H9 (cell line): ENCODE results near the gene ARL13A. TPM values are rescaled to one million over a fixed set of nuclear protein-coding genes. Genes with fewer than 3 reads are reported as not detected.

Source experiments
- DNase-seq: peaks from one replicate; pipeline ENCODE4 v3.0.0-alpha.2; 2017
- H2AFZ ChIP-seq: one replicate; pipeline ENCODE4 v1.6.1; 2013; ENCODE audit warnings: mild to moderate bottlenecking, low read length, control low read depth, moderate library complexity
- H2AK5ac ChIP-seq: 2 replicates; pipeline ENCODE4 v1.6.1; 2013; ENCODE audit warnings: low read length, control low read depth, mixed read lengths; ENCODE audit not compliant: insufficient read length
- H2BK120ac ChIP-seq: one replicate; pipeline ENCODE4 v1.6.1; 2013; ENCODE audit warnings: low read depth, mild to moderate bottlenecking, low read length, control low read depth, inconsistent platforms; ENCODE audit not compliant: poor library complexity, severe bottlenecking
- H2BK12ac ChIP-seq: 2 replicates; pipeline ENCODE4 v1.6.1; 2013; ENCODE audit warnings: low read length, control low read depth, mixed read lengths, low read depth; ENCODE audit not compliant: insufficient read length
- H2BK15ac ChIP-seq: 2 replicates; pipeline ENCODE4 v1.6.1; 2013; ENCODE audit warnings: low read depth, low read length, control low read depth
- H2BK20ac ChIP-seq: one replicate; pipeline ENCODE4 v1.6.1; 2013; ENCODE audit warnings: low read depth, mild to moderate bottlenecking, low read length, control low read depth, inconsistent platforms; ENCODE audit not compliant: poor library complexity, severe bottlenecking
- H2BK5ac ChIP-seq: 2 replicates; pipeline ENCODE4 v1.6.1; 2013; ENCODE audit warnings: low read length, control low read depth, mixed read lengths; ENCODE audit not compliant: insufficient read length
- H3K14ac ChIP-seq: 2 replicates; pipeline ENCODE4 v1.6.1; 2013; ENCODE audit warnings: low read length, control low read depth; ENCODE audit not compliant: insufficient read depth
- H3K18ac ChIP-seq: 2 replicates; pipeline ENCODE4 v1.6.1; 2013; ENCODE audit warnings: low read depth, mild to moderate bottlenecking, mixed read lengths, low read length, control low read depth; ENCODE audit not compliant: insufficient read length
- H3K23ac ChIP-seq: 2 replicates; pipeline ENCODE4 v1.6.1; 2013; ENCODE audit warnings: low read length, control low read depth, mixed read lengths, low read depth; ENCODE audit not compliant: insufficient read length
- H3K23me2 ChIP-seq: 2 replicates; pipeline ENCODE4 v1.6.1; 2013; ENCODE audit warnings: low read depth, mild to moderate bottlenecking, mixed read lengths, low read length, control low read depth; ENCODE audit not compliant: insufficient read length, poor library complexity, severe bottlenecking
- H3K27ac ChIP-seq: 2 replicates; pipeline ENCODE4 v1.5.1; 2013; ENCODE audit warnings: low read length, control low read depth, mixed read lengths, low read depth; ENCODE audit not compliant: insufficient read length
- H3K27me3 ChIP-seq: 2 replicates; pipeline ENCODE4 v1.6.1; 2013; ENCODE audit warnings: low read length, control low read depth, inconsistent platforms; ENCODE audit not compliant: insufficient read depth
- H3K4ac ChIP-seq: 2 replicates; pipeline ENCODE4 v1.6.1; 2013; ENCODE audit warnings: low read depth, mild to moderate bottlenecking, control low read depth, inconsistent platforms, low read length, moderate library complexity
- H3K4me1 ChIP-seq: 2 replicates; pipeline ENCODE4 v1.6.1; 2013; ENCODE audit warnings: low read length, control low read depth, inconsistent platforms; ENCODE audit not compliant: insufficient read depth
- H3K4me2 ChIP-seq: 2 replicates; pipeline ENCODE4 v1.6.1; 2013; ENCODE audit warnings: low read length, control low read depth, mixed read lengths; ENCODE audit not compliant: insufficient read length, insufficient read depth
- H3K56ac ChIP-seq: 2 replicates; pipeline ENCODE4 v1.6.1; 2013; ENCODE audit warnings: low read depth, mild to moderate bottlenecking, mixed read lengths, low read length, control low read depth; ENCODE audit not compliant: insufficient read length
- H3K79me1 ChIP-seq: 2 replicates; pipeline ENCODE4 v1.6.1; 2013; ENCODE audit warnings: low read depth, mild to moderate bottlenecking, moderate library complexity, low read length, control low read depth, inconsistent platforms; ENCODE audit not compliant: insufficient read depth, poor library complexity, severe bottlenecking
- H3K79me2 ChIP-seq: 2 replicates; pipeline ENCODE4 v1.6.1; 2013; ENCODE audit warnings: low read length, control low read depth, inconsistent platforms; ENCODE audit not compliant: insufficient read depth
- H3K9ac ChIP-seq: 2 replicates; pipeline ENCODE4 v1.6.1; 2013; ENCODE audit warnings: low read length, control low read depth, mixed read lengths; ENCODE audit not compliant: insufficient read length; ENCODE audit errors: extremely low read depth
- H3K9me3 ChIP-seq: one replicate; pipeline ENCODE4 v1.6.1; 2013; ENCODE audit warnings: low read depth, low read length, inconsistent platforms; ENCODE audit not compliant: control insufficient read depth
- H3T11ph ChIP-seq: one replicate; pipeline ENCODE4 v1.6.1; 2013; ENCODE audit warnings: mild to moderate bottlenecking, low read length, control low read depth, inconsistent platforms
- H4K20me1 ChIP-seq: one replicate; pipeline ENCODE4 v1.6.1; 2013; ENCODE audit not compliant: control insufficient read depth, insufficient read length, insufficient read depth
- H4K5ac ChIP-seq: 2 replicates; pipeline ENCODE4 v1.6.1; 2013; ENCODE audit warnings: low read depth, mild to moderate bottlenecking, mixed read lengths, low read length, control low read depth; ENCODE audit not compliant: insufficient read length
- H4K8ac ChIP-seq: replicated peaks from 2 replicates; pipeline ENCODE4 v1.6.1; 2013; ENCODE audit warnings: low read length, control low read depth, mixed read lengths, low read depth; ENCODE audit not compliant: insufficient read length
- H4K91ac ChIP-seq: 2 replicates; pipeline ENCODE4 v1.6.1; 2013; ENCODE audit warnings: low read depth, mild to moderate bottlenecking, moderate library complexity, mixed read lengths, low read length, control low read depth; ENCODE audit not compliant: insufficient read length
- H3K27ac Mint-ChIP-seq, 3 experiments: 2 replicates in 2 of 3; 3 replicates in 1 of 3; pipeline ENCODE4 v1.8.0; 2020 to 2021; ENCODE audit warnings: mixed read lengths in 3 of 3, mild to moderate bottlenecking in 1 of 3, moderate library complexity in 1 of 3
- H3K27me3 Mint-ChIP-seq: 2 replicates; pipeline ENCODE4 v1.8.0; 2021; ENCODE audit warnings: low read depth, mild to moderate bottlenecking, moderate library complexity, mixed read lengths
- H3K36me3 Mint-ChIP-seq, 3 experiments: 2 replicates in 2 of 3; 3 replicates in 1 of 3; pipeline ENCODE4 v1.8.0; 2020 to 2021; ENCODE audit warnings: low read depth in 3 of 3, mixed read lengths in 3 of 3; ENCODE audit not compliant: insufficient read depth in 1 of 3
- H3K4me1 Mint-ChIP-seq, 2 experiments: 2 replicates each; pipeline ENCODE4 v1.8.0; 2020; ENCODE audit warnings: mixed read lengths in 2 of 2
- H3K4me3 Mint-ChIP-seq, 2 experiments: 2 replicates in 1 of 2; 3 replicates in 1 of 2; pipeline ENCODE4 v1.8.0; 2020 to 2021; ENCODE audit warnings: mild to moderate bottlenecking in 2 of 2, mixed read lengths in 2 of 2, moderate library complexity in 1 of 2
- H3K9me3 Mint-ChIP-seq, 2 experiments: 2 replicates in 1 of 2; 3 replicates in 1 of 2; pipeline ENCODE4 v1.8.0; 2020; ENCODE audit warnings: mild to moderate bottlenecking in 2 of 2, mixed read lengths in 2 of 2, moderate library complexity in 1 of 2
- CTCF ChIP-seq: fragments of 200-600 bp; sonication (generic); conservative IDR thresholded peaks from 3 replicates; pipeline ENCODE4 v1.8.0; 2021; ENCODE audit warnings: antibody characterized with exemption, mild to moderate bottlenecking
- WGBS: extraction: QIAGEN DNeasy Blood & Tissue Kit; methylation state at CpG from one replicate; pipeline ENCODE4 v1.1.7; 2013; ENCODE audit warnings: missing lambda C conversion rate, low lambda C conversion rate, mixed read lengths; ENCODE audit not compliant: insufficient read length; ENCODE audit errors: extremely low coverage; 5-methylcytosine and 5-hydroxymethylcytosine counted together
- total RNA-seq: library from RNA; stranded (reverse); gene quantifications from 2 replicates; pipeline ENCODE4 v1.2.1, GENCODE V29; 2021

Gene ARL13A
- total RNA-seq, 1 experiment from 2014 or later, result not detected

DNA sequence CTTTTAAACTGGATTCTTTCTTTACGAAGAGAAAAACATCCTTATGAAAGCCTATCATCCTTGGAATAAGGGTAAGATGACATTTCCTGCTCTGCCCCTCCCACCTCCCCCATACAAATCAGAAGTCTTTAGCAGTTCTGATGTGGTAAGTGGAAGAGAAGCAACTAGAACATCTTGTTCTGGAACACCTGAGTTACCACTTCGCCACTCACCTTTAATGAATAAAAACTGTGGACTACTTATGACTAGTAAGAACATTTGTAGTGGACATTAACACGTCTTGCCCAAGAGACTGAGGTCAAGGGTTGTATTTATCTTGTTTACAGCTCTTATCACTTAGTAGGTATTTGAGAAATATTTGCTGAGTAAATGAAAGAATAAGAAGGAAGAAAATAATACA is 45.1 kb upstream of the ARL13A start:
- Histone ChIP-seq H3K27me3 (peaks cover 4% of the 10 kb centered on the region; the same call in 1 of the 2 replicates), H3K23me2 (peaks cover 4% of the 10 kb centered on the region), H2BK20ac (no peak overlapping the region), H3K14ac (no peak overlapping the region), H3K4me2 (no peak overlapping the region), H3K9me3 (peaks cover 31% of the 10 kb centered on the region), H2AFZ (no peak overlapping the region), H3K79me1 (no peaks in the 10 kb centered on the region), H3K79me2 (no peaks in the 10 kb centered on the region), H3K23ac (no peak overlapping the region), H3K4ac (no peak overlapping the region), H3K9ac (no peak overlapping the region), H4K91ac (no peak overlapping the region), H2BK12ac (no peak overlapping the region), H3K4me1 (no peaks in the 10 kb centered on the region), H4K5ac (no peak overlapping the region), H2BK120ac (no peak overlapping the region), H3K18ac (no peak overlapping the region), H2BK15ac (no peak overlapping the region), H4K20me1 (no peaks in the 10 kb centered on the region), H2AK5ac (no peak overlapping the region), H3K56ac (no peak overlapping the region), H3T11ph (no peak overlapping the region), H2BK5ac (no peak overlapping the region), H4K8ac (no peak overlapping the region), H3K27ac (no peak overlapping the region)
- Mint-ChIP-seq H3K27ac (no peak overlapping the region), H3K9me3 (peaks cover 58 to 63% of the 10 kb centered on the region in 2 experiments), H3K4me1 (peaks cover 0 to 4% of the 10 kb centered on the region in 2 experiments; a peak in 1 of 4 replicates), H3K27me3 (peaks cover 24% of the 10 kb centered on the region), H3K4me3 (no peak overlapping the region), H3K36me3 (peaks cover 0 to 2% (median 0%) of the 10 kb centered on the region in 3 experiments; a peak in 3 of 7 replicates)
- no peak for TF ChIP-seq CTCF
- no peak for DNase-seq
- WGBS, result no CpG with 5 or more reads among the region's 3 CpGs
